Effector memory CD8-positive, alpha-beta T cell (primary cell): ENCODE measurements around the gene RFLNA.
"Not testable (repeated sequence)": the region's sequence is repeated elsewhere in the genome, so short reads cannot be mapped to it uniquely, and the experiment has no call there.

Source experiments
- ATAC-seq: fragments of 150-1000 bp; cut with Tn5 transposase; replicated peaks from 2 replicates; pipeline ENCODE4 v1.10.0; 2021; ENCODE audit warnings: mild to moderate bottlenecking, moderate library complexity
- DNase-seq, 3 experiments: peaks; one replicate each; pipeline ENCODE4 v3.0.0; 2021
- H3K27ac Mint-ChIP-seq, 2 donors: one replicate each; pipeline ENCODE4 v1.8.0; 2022; ENCODE audit warnings: mild to moderate bottlenecking in 2 of 2, mixed read lengths in 2 of 2, moderate library complexity in 2 of 2
- H3K27me3 Mint-ChIP-seq, 2 donors: one replicate each; pipeline ENCODE4 v1.8.0; 2022; ENCODE audit warnings: mixed read lengths in 2 of 2
- H3K36me3 Mint-ChIP-seq: one replicate; pipeline ENCODE4 v1.8.0; 2022; ENCODE audit warnings: mild to moderate bottlenecking, moderate library complexity, mixed read lengths; ENCODE audit not compliant: insufficient read depth
- H3K4me1 Mint-ChIP-seq, 2 donors: one replicate each; pipeline ENCODE4 v1.8.0; 2022; ENCODE audit warnings: low read depth in 2 of 2, mixed read lengths in 2 of 2
- H3K4me3 Mint-ChIP-seq, 2 donors: one replicate each; pipeline ENCODE4 v1.8.0; 2022; ENCODE audit warnings: mild to moderate bottlenecking in 2 of 2, mixed read lengths in 2 of 2, moderate library complexity in 2 of 2
- H3K9me3 Mint-ChIP-seq, 2 donors: one replicate each; pipeline ENCODE4 v1.8.0; 2022; ENCODE audit warnings: mixed read lengths in 2 of 2

RFLNA gene

GRCh38 chr12:124321556-124322270 is 26.8 kb downstream of the RFLNA start:
- H3K27me3 Mint-ChIP-seq, result peaks cover 0 to 14% of the 10 kb centered on the region in 2 donors
- peak overlapping the region in 1 of 2 donors; percentile 57 for H3K27ac Mint-ChIP-seq
- peaks cover 0 to 6% of the 10 kb centered on the region in 2 donors for H3K4me1 Mint-ChIP-seq
- DNase-seq (no peak), ATAC-seq (no peak)
- peaks cover 10% of the 10 kb centered on the region for H3K36me3 Mint-ChIP-seq
- no peaks in the 10 kb centered on the region for H3K9me3 Mint-ChIP-seq
- H3K4me3 Mint-ChIP-seq, result no peak overlapping the region

- Mint-ChIP-seq H3K9me3 (no peaks in the 10 kb centered on the region), H3K27me3 (peaks cover 0 to 14% of the 10 kb centered on the region in 2 donors), H3K4me1 (peaks cover 0 to 6% of the 10 kb centered on the region in 2 donors), H3K27ac (peak overlapping the region in 1 of 2 donors; percentile 57), H3K4me3 (no peak overlapping the region), H3K36me3 (peaks cover 13% of the 10 kb centered on the region)
- ATAC-seq, result no peak
- DNase-seq, result no peak
Measured at GRCh38 chr12:124322271-124322998, 27.5 kb downstream of the RFLNA start.

GRCh38 chr12:124322999-124323328 is 28.1 kb downstream of the RFLNA start:
- H3K4me3 Mint-ChIP-seq, H3K4me1 Mint-ChIP-seq, H3K9me3 Mint-ChIP-seq, DNase-seq, H3K27ac Mint-ChIP-seq, ATAC-seq: not testable (repeated sequence)
- H3K27me3 Mint-ChIP-seq, result peaks cover 0 to 14% of the 10 kb centered on the region in 2 donors
- peaks cover 16% of the 10 kb centered on the region for H3K36me3 Mint-ChIP-seq

- peaks cover 19% of the 10 kb centered on the region for H3K36me3 Mint-ChIP-seq
- peak in 2 of 3 experiments; percentile 18 to 30 for DNase-seq
- H3K4me3 Mint-ChIP-seq, result peak overlapping the region in 1 of 2 donors; percentile 19
- H3K9me3 Mint-ChIP-seq, result no peaks in the 10 kb centered on the region
- peak; percentile 49 for ATAC-seq
- H3K4me1 Mint-ChIP-seq, result peaks cover 0 to 6% of the 10 kb centered on the region in 2 donors
- H3K27ac Mint-ChIP-seq, result peak overlapping the region; percentile 65 to 77
- peaks cover 0 to 7% of the 10 kb centered on the region in 2 donors for H3K27me3 Mint-ChIP-seq
Measured at GRCh38 chr12:124323771-124324530, 29.1 kb downstream of the RFLNA start.

GRCh38 chr12:124324803-124325705 is 30.2 kb downstream of the RFLNA start:
- Mint-ChIP-seq H3K36me3 (peaks cover 23% of the 10 kb centered on the region), H3K4me3 (no peak overlapping the region), H3K4me1 (peaks cover 0 to 3% of the 10 kb centered on the region in 2 donors), H3K27me3 (no peaks in the 10 kb centered on the region), H3K9me3 (no peaks in the 10 kb centered on the region), H3K27ac (peak overlapping the region in 1 of 2 donors; percentile 65)
- ATAC-seq, result no peak
- DNase-seq, result no peak

- H3K4me3 Mint-ChIP-seq, result no peak overlapping the region
- H3K36me3 Mint-ChIP-seq, result peaks cover 27% of the 10 kb centered on the region
- H3K4me1 Mint-ChIP-seq, result no peaks in the 10 kb centered on the region
- ATAC-seq, result no peak
- no peaks in the 10 kb centered on the region for H3K27me3 Mint-ChIP-seq
- DNase-seq, result no peak
- H3K27ac Mint-ChIP-seq, result peak overlapping the region in 1 of 2 donors; percentile 65
- H3K9me3 Mint-ChIP-seq, result no peaks in the 10 kb centered on the region
Measured at GRCh38 chr12:124326104-124326503, 31.2 kb downstream of the RFLNA start.

GRCh38 chr12:124326871-124327270 is 32.0 kb downstream of the RFLNA start:
- Mint-ChIP-seq H3K4me3 (no peak overlapping the region), H3K36me3 (peaks cover 29% of the 10 kb centered on the region), H3K27ac (peak overlapping the region in 1 of 2 donors; percentile 58), H3K9me3 (no peaks in the 10 kb centered on the region), H3K4me1 (no peaks in the 10 kb centered on the region), H3K27me3 (no peaks in the 10 kb centered on the region)
- ATAC-seq (no peak), DNase-seq (no peak)

GRCh38 chr12:124327362-124328043 is 32.6 kb downstream of the RFLNA start:
- DNase-seq (no peak), ATAC-seq (no peak)
- Mint-ChIP-seq H3K27ac (peak overlapping the region in 1 of 2 donors; percentile 58), H3K27me3 (no peaks in the 10 kb centered on the region), H3K4me1 (no peaks in the 10 kb centered on the region), H3K9me3 (no peaks in the 10 kb centered on the region), H3K4me3 (no peak overlapping the region), H3K36me3 (peaks cover 33% of the 10 kb centered on the region)

GRCh38 chr12:124328116-124328515 is 33.2 kb downstream of the RFLNA start:
- no peaks in the 10 kb centered on the region for H3K9me3 Mint-ChIP-seq
- DNase-seq, result no peak
- no peaks in the 10 kb centered on the region for H3K4me1 Mint-ChIP-seq
- H3K36me3 Mint-ChIP-seq, result peaks cover 38% of the 10 kb centered on the region
- peak overlapping the region in 1 of 2 donors; percentile 58 for H3K27ac Mint-ChIP-seq
- no peak overlapping the region for H3K4me3 Mint-ChIP-seq
- no peak for ATAC-seq
- no peaks in the 10 kb centered on the region for H3K27me3 Mint-ChIP-seq

GRCh38 chr12:124328636-124329035 is 33.7 kb downstream of the RFLNA start:
- ATAC-seq, result no peak
- no peaks in the 10 kb centered on the region for H3K9me3 Mint-ChIP-seq
- no peak overlapping the region for H3K27ac Mint-ChIP-seq
- DNase-seq, result no peak
- H3K4me1 Mint-ChIP-seq, result no peaks in the 10 kb centered on the region
- no peaks in the 10 kb centered on the region for H3K27me3 Mint-ChIP-seq
- no peak overlapping the region for H3K4me3 Mint-ChIP-seq
- H3K36me3 Mint-ChIP-seq, result peaks cover 40% of the 10 kb centered on the region

GRCh38 chr12:124332058-124332672 is 37.3 kb downstream of the RFLNA start:
- H3K4me1 Mint-ChIP-seq, result no peaks in the 10 kb centered on the region
- no peak for DNase-seq
- no peak for ATAC-seq
- no peak overlapping the region for H3K4me3 Mint-ChIP-seq
- H3K27me3 Mint-ChIP-seq, result no peaks in the 10 kb centered on the region
- no peaks in the 10 kb centered on the region for H3K9me3 Mint-ChIP-seq
- H3K36me3 Mint-ChIP-seq, result peaks cover 47% of the 10 kb centered on the region
- H3K27ac Mint-ChIP-seq, result no peak overlapping the region

- DNase-seq, result no peak
Measured at GRCh38 chr12:124332900-124333299, 38.0 kb downstream of the RFLNA start.

More at GRCh38 chr12:124332900-124333299, 38.0 kb downstream of the RFLNA start:
- Mint-ChIP-seq H3K27ac (peak overlapping the region in 1 of 2 donors; percentile 41), H3K36me3 (peaks cover 50% of the 10 kb centered on the region), H3K27me3 (no peaks in the 10 kb centered on the region), H3K4me3 (no peak overlapping the region), H3K9me3 (no peaks in the 10 kb centered on the region), H3K4me1 (no peaks in the 10 kb centered on the region)
- no peak for ATAC-seq
